Measurements from ENCODE around the gene SLC7A5.
"Not testable (repeated sequence)": the region's sequence is repeated elsewhere in the genome, so short reads cannot be mapped to it uniquely, and the experiment has no call there.

Gene SLC7A5

GRCh38 chr16:87860553-87861299 lies 8.6 kb downstream of the SLC7A5 start:
- no peak for DNase-seq

GRCh38 chr16:87858151-87858993 lies 10.9 kb downstream of the SLC7A5 start:
- DNase-seq, result not testable (repeated sequence)

- no peak for DNase-seq
Observed at GRCh38 chr16:87856791-87857228, 12.5 kb downstream of the SLC7A5 start.

GRCh38 chr16:87855852-87856715 lies 13.2 kb downstream of the SLC7A5 start:
- no peak for DNase-seq

GRCh38 chr16:87854907-87855683 lies 14.2 kb downstream of the SLC7A5 start:
- DNase-seq, result no peak

- DNase-seq, result no peak
Observed at GRCh38 chr16:87854053-87854906, 15.0 kb downstream of the SLC7A5 start.

GRCh38 chr16:87853411-87854052 lies 15.8 kb downstream of the SLC7A5 start:
- DNase-seq, result no peak

- DNase-seq, result no peak
Observed at GRCh38 chr16:87851601-87852000, 17.7 kb downstream of the SLC7A5 start.

GRCh38 chr16:87851141-87851587 lies 18.1 kb downstream of the SLC7A5 start:
- DNase-seq, result no peak

- DNase-seq, result no peak
Observed at GRCh38 chr16:87850009-87851006, 19.0 kb downstream of the SLC7A5 start.

GRCh38 chr16:87849419-87850008 lies 19.8 kb downstream of the SLC7A5 start:
- DNase-seq, result no peak

GRCh38 chr16:87848676-87849345 lies 20.5 kb downstream of the SLC7A5 start:
- DNase-seq, result no peak

- no peak for DNase-seq
Observed at GRCh38 chr16:87847785-87848675, 21.3 kb downstream of the SLC7A5 start.

GRCh38 chr16:87847467-87847784 lies 21.9 kb downstream of the SLC7A5 start:
- no peak for DNase-seq

- DNase-seq, result no peak
Observed at GRCh38 chr16:87846705-87847466, 22.4 kb downstream of the SLC7A5 start.

- DNase-seq, result no peak
Observed at GRCh38 chr16:87845807-87846619, 23.3 kb downstream of the SLC7A5 start.
